GM12878 (cell line): ENCODE results near the gene FXYD6. TPM values are rescaled to one million over a fixed set of nuclear protein-coding genes. Genes with fewer than 3 reads are reported as not detected.

ENCODE experiments used
- BCL11A ChIP-seq: IDR thresholded peaks from 2 replicates; pipeline ENCODE4 v1.6.1; 2011; ENCODE audit warnings: low read depth, low read length
- CBX3 ChIP-seq: fragments of 200-600 bp; sonication (generic); IDR thresholded peaks from 2 replicates; pipeline ENCODE4 v1.6.1; 2016; ENCODE audit warnings: low read depth, borderline replicate concordance
- DPF2 ChIP-seq: fragments of 450-650 bp; IDR thresholded peaks from 2 replicates; pipeline ENCODE4 v1.6.1; 2017; ENCODE audit warnings: mild to moderate bottlenecking
- ESRRA ChIP-seq: IDR thresholded peaks from 2 replicates; pipeline ENCODE4 v1.6.1; 2012; ENCODE audit warnings: mild to moderate bottlenecking, low read length, improper control_type of control experiment
- HDGF ChIP-seq: fragments of 450-650 bp; IDR thresholded peaks from 2 replicates; pipeline ENCODE4 v1.6.1; 2016; ENCODE audit warnings: antibody characterized with exemption
- KAT2A ChIP-seq: conservative IDR thresholded peaks from 2 replicates; pipeline ENCODE4 v1.6.1; 2011; ENCODE audit warnings: low read depth, low read length; ENCODE audit not compliant: control insufficient read depth
- LARP7 ChIP-seq: fragments of 450-650 bp; IDR thresholded peaks from 2 replicates; pipeline ENCODE4 v1.6.1; 2017; ENCODE audit warnings: mild to moderate bottlenecking
- MEF2A ChIP-seq: IDR thresholded peaks from 2 replicates; pipeline ENCODE4 v1.6.1; 2011; ENCODE audit warnings: low read depth, mild to moderate bottlenecking, low read length, moderate library complexity; ENCODE audit not compliant: insufficient read depth
- MTA2 ChIP-seq: fragments of 450-650 bp; IDR thresholded peaks from 2 replicates; pipeline ENCODE4 v1.6.1; 2016; ENCODE audit warnings: low read depth, mild to moderate bottlenecking, moderate library complexity
- MTA3 ChIP-seq: IDR thresholded peaks from 2 replicates; pipeline ENCODE4 v1.6.1; 2012; ENCODE audit warnings: low read length, inconsistent platforms, borderline replicate concordance
- NFYB ChIP-seq: IDR thresholded peaks from 2 replicates; pipeline ENCODE4 v1.6.1; 2011; ENCODE audit warnings: low read depth, mild to moderate bottlenecking, low read length, improper control_type of control experiment, moderate library complexity; ENCODE audit not compliant: insufficient read depth
- NRF1 ChIP-seq: conservative IDR thresholded peaks from 2 replicates; pipeline ENCODE4 v1.6.1; 2011; ENCODE audit warnings: mild to moderate bottlenecking, low read depth, low read length, improper control_type of control experiment
- SUZ12 ChIP-seq: fragments of 200-600 bp; sonication (generic); IDR thresholded peaks from one replicate; pipeline ENCODE4 v1.6.1; 2018; ENCODE audit warnings: antibody characterized with exemption, mild to moderate bottlenecking; ENCODE audit not compliant: unreplicated experiment
- polyA plus RNA-seq, 11 experiments: library from polyadenylated mRNA; depleted of rRNA in 4 of 11; unstranded in 6 of 11; stranded (reverse) in 5 of 11; fragments of >200 nt; fragmentation: Nextera tagmentation in 4 of 11; fragmentation: Illumina TruSeq in 1 of 11; extraction: Ambion mirVana in 4 of 11; extraction: Trizol in 1 of 11; gene quantifications; 1 replicate in 1 of 11; 2 replicates in 10 of 11; pipeline versions ENCODE4 v1.2.1 to v1.2.3, GENCODE V29; 2011 to 2016; ENCODE audit warnings: inconsistent platforms in 2 of 11, missing spikeins in 2 of 11, low read depth in 1 of 11
- total RNA-seq, 4 experiments: library from RNA; depleted of rRNA in 3 of 4; stranded (reverse); fragments of >200 nt in 3 of 4; fragmentation: Illumina TruSeq in 1 of 4; extraction: Trizol in 1 of 4; gene quantifications; 2 replicates each; pipeline versions ENCODE4 v1.2.1 to v1.2.3, GENCODE V29; 2013 to 2021
- TF ChIP-seq, protein P1 (sequence below): IDR thresholded peaks from 2 replicates; pipeline ENCODE4 v1.6.1; 2011; ENCODE audit warnings: borderline replicate concordance, low read depth, mild to moderate bottlenecking, moderate library complexity, mixed read lengths, low read length; ENCODE audit not compliant: insufficient read depth; ENCODE audit errors: extremely low read length
- TF ChIP-seq, protein P2 (sequence below): IDR thresholded peaks from 2 replicates; pipeline ENCODE4 v1.6.1; 2011; ENCODE audit warnings: mild to moderate bottlenecking, low read depth, low read length, moderate library complexity; ENCODE audit not compliant: insufficient replicate concordance
- TF ChIP-seq, protein P3 (sequence below): fragments of 450-650 bp; IDR thresholded peaks from 2 replicates; pipeline ENCODE4 v1.6.1; 2017; ENCODE audit warnings: mild to moderate bottlenecking, low read depth, inconsistent platforms; ENCODE audit not compliant: poor library complexity, severe bottlenecking
- TF ChIP-seq, protein P4 (sequence below): fragments of 450-650 bp; conservative IDR thresholded peaks from 2 replicates; pipeline ENCODE4 v1.6.1; 2017; ENCODE audit warnings: mild to moderate bottlenecking, moderate library complexity
- TF ChIP-seq, protein P5 (sequence below): fragments of 150-350 bp; IDR thresholded peaks from 2 replicates; pipeline ENCODE4 v1.6.1; 2014; ENCODE audit warnings: mild to moderate bottlenecking, low read depth, low read length
- TF ChIP-seq, protein P6 (sequence below): fragments of 450-650 bp; formaldehyde crosslinking; IDR thresholded peaks from 2 replicates; pipeline ENCODE4 v1.4.0; 2022; ENCODE audit warnings: mild to moderate bottlenecking, moderate library complexity

The FXYD6 gene
- total and polyA plus RNA-seq, 10 of the 15 experiments (the other 5 are each of a cell fraction or from before 2014, with no cell fraction given) = 0.09 to 2.0 (median 0.23) TPM; not detected in 2

DNA sequence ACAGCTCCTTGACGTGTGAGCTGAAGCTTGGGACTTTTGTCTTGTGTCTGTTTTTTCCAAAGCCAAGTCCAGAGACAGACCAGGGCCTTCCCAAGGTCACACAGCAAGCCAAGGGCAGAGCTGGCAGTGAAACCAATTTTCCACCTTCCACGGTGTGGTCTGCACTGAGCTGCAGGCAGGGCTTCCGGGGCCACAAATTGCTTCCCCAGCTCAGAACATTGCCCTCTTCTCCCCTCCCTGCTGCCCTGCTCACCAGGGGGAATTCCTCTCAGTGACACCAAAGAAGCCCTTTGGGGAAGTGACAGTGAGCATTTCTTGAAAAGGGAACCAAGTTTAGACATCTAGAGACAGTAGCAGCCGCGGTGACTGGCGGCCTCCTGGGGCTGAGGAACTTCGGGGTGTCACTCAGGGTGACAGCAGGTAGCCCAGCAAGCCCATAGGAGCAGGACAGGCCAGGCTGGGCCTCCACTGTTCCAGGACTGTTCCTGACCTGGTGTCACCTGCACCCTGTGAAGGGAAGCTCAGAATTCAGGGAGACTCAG, 61.1 kb downstream of the FXYD6 start (continued):
- TF ChIP-seq, protein P1, sequence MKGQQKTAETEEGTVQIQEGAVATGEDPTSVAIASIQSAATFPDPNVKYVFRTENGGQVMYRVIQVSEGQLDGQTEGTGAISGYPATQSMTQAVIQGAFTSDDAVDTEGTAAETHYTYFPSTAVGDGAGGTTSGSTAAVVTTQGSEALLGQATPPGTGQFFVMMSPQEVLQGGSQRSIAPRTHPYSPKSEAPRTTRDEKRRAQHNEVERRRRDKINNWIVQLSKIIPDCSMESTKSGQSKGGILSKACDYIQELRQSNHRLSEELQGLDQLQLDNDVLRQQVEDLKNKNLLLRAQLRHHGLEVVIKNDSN = no peak
- TF ChIP-seq BCL11A (peak; percentile 66; the same call in 1 of the 2 replicates), KAT2A (no peak), HDGF (peak; percentile 47; the same call in 1 of the 2 replicates), MTA2 (peak; percentile 65), NFYB (no peak), NRF1 (no peak), ESRRA (peak; percentile 16; the same call in 1 of the 2 replicates), MTA3 (no peak), LARP7 (peak; percentile 13; the same call in 1 of the 2 replicates), MEF2A (0 out of 2 replicates have a peak, but pooled peaks have one; percentile 30), CBX3 (no peak), SUZ12 (no peak), DPF2 (peak; percentile 93)
- TF ChIP-seq, protein P2, sequence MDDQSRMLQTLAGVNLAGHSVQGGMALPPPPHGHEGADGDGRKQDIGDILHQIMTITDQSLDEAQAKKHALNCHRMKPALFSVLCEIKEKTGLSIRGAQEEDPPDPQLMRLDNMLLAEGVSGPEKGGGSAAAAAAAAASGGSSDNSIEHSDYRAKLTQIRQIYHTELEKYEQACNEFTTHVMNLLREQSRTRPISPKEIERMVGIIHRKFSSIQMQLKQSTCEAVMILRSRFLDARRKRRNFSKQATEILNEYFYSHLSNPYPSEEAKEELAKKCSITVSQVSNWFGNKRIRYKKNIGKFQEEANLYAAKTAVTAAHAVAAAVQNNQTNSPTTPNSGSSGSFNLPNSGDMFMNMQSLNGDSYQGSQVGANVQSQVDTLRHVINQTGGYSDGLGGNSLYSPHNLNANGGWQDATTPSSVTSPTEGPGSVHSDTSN = peak; percentile 92
- TF ChIP-seq, protein P3, sequence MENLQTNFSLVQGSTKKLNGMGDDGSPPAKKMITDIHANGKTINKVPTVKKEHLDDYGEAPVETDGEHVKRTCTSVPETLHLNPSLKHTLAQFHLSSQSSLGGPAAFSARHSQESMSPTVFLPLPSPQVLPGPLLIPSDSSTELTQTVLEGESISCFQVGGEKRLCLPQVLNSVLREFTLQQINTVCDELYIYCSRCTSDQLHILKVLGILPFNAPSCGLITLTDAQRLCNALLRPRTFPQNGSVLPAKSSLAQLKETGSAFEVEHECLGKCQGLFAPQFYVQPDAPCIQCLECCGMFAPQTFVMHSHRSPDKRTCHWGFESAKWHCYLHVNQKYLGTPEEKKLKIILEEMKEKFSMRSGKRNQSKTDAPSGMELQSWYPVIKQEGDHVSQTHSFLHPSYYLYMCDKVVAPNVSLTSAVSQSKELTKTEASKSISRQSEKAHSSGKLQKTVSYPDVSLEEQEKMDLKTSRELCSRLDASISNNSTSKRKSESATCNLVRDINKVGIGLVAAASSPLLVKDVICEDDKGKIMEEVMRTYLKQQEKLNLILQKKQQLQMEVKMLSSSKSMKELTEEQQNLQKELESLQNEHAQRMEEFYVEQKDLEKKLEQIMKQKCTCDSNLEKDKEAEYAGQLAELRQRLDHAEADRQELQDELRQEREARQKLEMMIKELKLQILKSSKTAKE = no peak
- TF ChIP-seq, protein P4, sequence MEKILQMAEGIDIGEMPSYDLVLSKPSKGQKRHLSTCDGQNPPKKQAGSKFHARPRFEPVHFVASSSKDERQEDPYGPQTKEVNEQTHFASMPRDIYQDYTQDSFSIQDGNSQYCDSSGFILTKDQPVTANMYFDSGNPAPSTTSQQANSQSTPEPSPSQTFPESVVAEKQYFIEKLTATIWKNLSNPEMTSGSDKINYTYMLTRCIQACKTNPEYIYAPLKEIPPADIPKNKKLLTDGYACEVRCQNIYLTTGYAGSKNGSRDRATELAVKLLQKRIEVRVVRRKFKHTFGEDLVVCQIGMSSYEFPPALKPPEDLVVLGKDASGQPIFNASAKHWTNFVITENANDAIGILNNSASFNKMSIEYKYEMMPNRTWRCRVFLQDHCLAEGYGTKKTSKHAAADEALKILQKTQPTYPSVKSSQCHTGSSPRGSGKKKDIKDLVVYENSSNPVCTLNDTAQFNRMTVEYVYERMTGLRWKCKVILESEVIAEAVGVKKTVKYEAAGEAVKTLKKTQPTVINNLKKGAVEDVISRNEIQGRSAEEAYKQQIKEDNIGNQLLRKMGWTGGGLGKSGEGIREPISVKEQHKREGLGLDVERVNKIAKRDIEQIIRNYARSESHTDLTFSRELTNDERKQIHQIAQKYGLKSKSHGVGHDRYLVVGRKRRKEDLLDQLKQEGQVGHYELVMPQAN = peak; percentile 7
- TF ChIP-seq, protein P5, sequence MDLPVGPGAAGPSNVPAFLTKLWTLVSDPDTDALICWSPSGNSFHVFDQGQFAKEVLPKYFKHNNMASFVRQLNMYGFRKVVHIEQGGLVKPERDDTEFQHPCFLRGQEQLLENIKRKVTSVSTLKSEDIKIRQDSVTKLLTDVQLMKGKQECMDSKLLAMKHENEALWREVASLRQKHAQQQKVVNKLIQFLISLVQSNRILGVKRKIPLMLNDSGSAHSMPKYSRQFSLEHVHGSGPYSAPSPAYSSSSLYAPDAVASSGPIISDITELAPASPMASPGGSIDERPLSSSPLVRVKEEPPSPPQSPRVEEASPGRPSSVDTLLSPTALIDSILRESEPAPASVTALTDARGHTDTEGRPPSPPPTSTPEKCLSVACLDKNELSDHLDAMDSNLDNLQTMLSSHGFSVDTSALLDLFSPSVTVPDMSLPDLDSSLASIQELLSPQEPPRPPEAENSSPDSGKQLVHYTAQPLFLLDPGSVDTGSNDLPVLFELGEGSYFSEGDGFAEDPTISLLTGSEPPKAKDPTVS = no peak
- TF ChIP-seq, protein P6, sequence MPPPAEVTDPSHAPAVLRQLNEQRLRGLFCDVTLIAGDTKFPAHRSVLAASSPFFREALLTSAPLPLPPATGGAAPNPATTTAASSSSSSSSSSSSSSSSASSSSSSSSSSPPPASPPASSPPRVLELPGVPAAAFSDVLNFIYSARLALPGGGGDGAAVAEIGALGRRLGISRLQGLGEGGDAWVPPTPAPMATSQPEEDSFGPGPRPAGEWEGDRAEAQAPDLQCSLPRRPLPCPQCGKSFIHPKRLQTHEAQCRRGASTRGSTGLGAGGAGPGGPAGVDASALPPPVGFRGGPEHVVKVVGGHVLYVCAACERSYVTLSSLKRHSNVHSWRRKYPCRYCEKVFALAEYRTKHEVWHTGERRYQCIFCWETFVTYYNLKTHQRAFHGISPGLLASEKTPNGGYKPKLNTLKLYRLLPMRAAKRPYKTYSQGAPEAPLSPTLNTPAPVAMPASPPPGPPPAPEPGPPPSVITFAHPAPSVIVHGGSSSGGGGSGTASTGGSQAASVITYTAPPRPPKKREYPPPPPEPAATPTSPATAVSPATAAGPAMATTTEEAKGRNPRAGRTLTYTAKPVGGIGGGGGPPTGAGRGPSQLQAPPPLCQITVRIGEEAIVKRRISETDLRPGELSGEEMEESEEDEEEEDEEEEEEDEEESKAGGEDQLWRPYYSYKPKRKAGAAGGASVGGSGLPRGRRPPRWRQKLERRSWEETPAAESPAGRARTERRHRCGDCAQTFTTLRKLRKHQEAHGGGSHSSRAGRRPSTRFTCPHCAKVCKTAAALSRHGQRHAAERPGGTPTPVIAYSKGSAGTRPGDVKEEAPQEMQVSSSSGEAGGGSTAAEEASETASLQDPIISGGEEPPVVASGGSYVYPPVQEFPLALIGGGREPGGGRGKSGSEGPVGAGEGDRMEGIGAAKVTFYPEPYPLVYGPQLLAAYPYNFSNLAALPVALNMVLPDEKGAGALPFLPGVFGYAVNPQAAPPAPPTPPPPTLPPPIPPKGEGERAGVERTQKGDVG (CRISPR knock-in tag) = no peak
